ENCODE results near the gene COMMD7.
"Not testable (repeated sequence)": the region's sequence is repeated elsewhere in the genome, so short reads cannot be mapped to it uniquely, and the experiment has no call there.

The COMMD7 gene

GRCh38 chr20:32731882-32732266, 11.4 kb downstream of the COMMD7 start:
- Histone ChIP-seq H2AFZ (ENCODE audit: low read length) (no peak overlapping the region), H3K9me3 (replicated peaks; ENCODE audit: insufficient read depth, low read length) (no peaks in the 10 kb centered on the region), H3K79me2 (ENCODE audit: low read length) (peaks cover 23% of the 10 kb centered on the region), H3K9me2 (replicated peaks; ENCODE audit: insufficient read depth, low read length) (no peaks in the 10 kb centered on the region), H3K36me3 (replicated peaks; ENCODE audit: insufficient read depth, low read length) (no peaks in the 10 kb centered on the region; the same call in 1 of the 2 replicates), H4K20me1 (ENCODE audit: insufficient read depth, low read length) (no peaks in the 10 kb centered on the region), H3K4me2 (ENCODE audit: low read depth, low read length) (no peak overlapping the region), H3K27ac (ENCODE audit: low read length) (no peak overlapping the region), H3K27me3 (replicated peaks; ENCODE audit: insufficient read depth, low read length) (no peaks in the 10 kb centered on the region), H3K4me3 (ENCODE audit: low read length) (no peak overlapping the region), H3K4me1 (ENCODE audit: low read length) (peaks cover 8% of the 10 kb centered on the region; the same call in 1 of the 2 replicates), H3K9ac (ENCODE audit: low read length) (no peak overlapping the region), H3F3A (ENCODE audit: insufficient read depth, low read length) (no peaks in the 10 kb centered on the region)
- TF ChIP-seq EZH2phosphoT487 (IDR thresholded peaks at IDR 0.05; ENCODE audit: low read length) (no peak), CTCF (IDR thresholded peaks at IDR 0.05; ENCODE audit: low read length) (no peak), EZH2 (optimal IDR thresholded peaks at IDR 0.05; ENCODE audit: low read depth, low read length) (no peak)
- no peak for DNase-seq

- not testable (repeated sequence) for H3K4me1 ChIP-seq (ENCODE audit: low read length); H3K9me3 ChIP-seq (replicated peaks; ENCODE audit: insufficient read depth, low read length); H3K9ac ChIP-seq (ENCODE audit: low read length); H3K9me2 ChIP-seq (replicated peaks; ENCODE audit: insufficient read depth, low read length); H3K36me3 ChIP-seq (replicated peaks; ENCODE audit: insufficient read depth, low read length); H3K27ac ChIP-seq (ENCODE audit: low read length); DNase-seq; H3K27me3 ChIP-seq (replicated peaks; ENCODE audit: insufficient read depth, low read length); H3F3A ChIP-seq (ENCODE audit: insufficient read depth, low read length); H2AFZ ChIP-seq (ENCODE audit: low read length); H4K20me1 ChIP-seq (ENCODE audit: insufficient read depth, low read length); H3K4me3 ChIP-seq (ENCODE audit: low read length); H3K4me2 ChIP-seq (ENCODE audit: low read depth, low read length)
- peaks cover 11% of the 10 kb centered on the region for H3K79me2 ChIP-seq (ENCODE audit: low read length)
Measured at GRCh38 chr20:32729334-32729733, 13.9 kb downstream of the COMMD7 start.

- not testable (repeated sequence) for H3K27ac ChIP-seq (ENCODE audit: low read length); DNase-seq; H3K4me2 ChIP-seq (ENCODE audit: low read depth, low read length); H3K4me3 ChIP-seq (ENCODE audit: low read length); H3K9me2 ChIP-seq (replicated peaks; ENCODE audit: insufficient read depth, low read length); H3F3A ChIP-seq (ENCODE audit: insufficient read depth, low read length); H3K9me3 ChIP-seq (replicated peaks; ENCODE audit: insufficient read depth, low read length); H4K20me1 ChIP-seq (ENCODE audit: insufficient read depth, low read length); H3K36me3 ChIP-seq (replicated peaks; ENCODE audit: insufficient read depth, low read length); H2AFZ ChIP-seq (ENCODE audit: low read length); H3K27me3 ChIP-seq (replicated peaks; ENCODE audit: insufficient read depth, low read length); H3K9ac ChIP-seq (ENCODE audit: low read length); H3K4me1 ChIP-seq (ENCODE audit: low read length)
- peaks cover 11% of the 10 kb centered on the region for H3K79me2 ChIP-seq (ENCODE audit: low read length)
Measured at GRCh38 chr20:32728435-32728834, 14.8 kb downstream of the COMMD7 start.

- Histone ChIP-seq H3K9ac (ENCODE audit: low read length) (no peak overlapping the region), H3K79me2 (ENCODE audit: low read length) (peaks cover 11% of the 10 kb centered on the region), H3K36me3 (replicated peaks; ENCODE audit: insufficient read depth, low read length) (no peaks in the 10 kb centered on the region; the same call in 1 of the 2 replicates), H3K4me3 (ENCODE audit: low read length) (no peak overlapping the region), H3K9me3 (replicated peaks; ENCODE audit: insufficient read depth, low read length) (no peaks in the 10 kb centered on the region), H2AFZ (ENCODE audit: low read length) (no peak overlapping the region), H3K4me2 (ENCODE audit: low read depth, low read length) (no peak overlapping the region), H3F3A (ENCODE audit: insufficient read depth, low read length) (no peaks in the 10 kb centered on the region), H3K27ac (ENCODE audit: low read length) (no peak overlapping the region), H3K27me3 (replicated peaks; ENCODE audit: insufficient read depth, low read length) (no peaks in the 10 kb centered on the region), H3K4me1 (ENCODE audit: low read length) (peaks cover 8% of the 10 kb centered on the region; the same call in 1 of the 2 replicates), H3K9me2 (replicated peaks; ENCODE audit: insufficient read depth, low read length) (no peaks in the 10 kb centered on the region), H4K20me1 (ENCODE audit: insufficient read depth, low read length) (no peaks in the 10 kb centered on the region)
- TF ChIP-seq EZH2 (optimal IDR thresholded peaks at IDR 0.05; ENCODE audit: low read depth, low read length) (no peak), EZH2phosphoT487 (IDR thresholded peaks at IDR 0.05; ENCODE audit: low read length) (no peak), CTCF (IDR thresholded peaks at IDR 0.05; ENCODE audit: low read length) (no peak)
- no peak for DNase-seq
Measured at GRCh38 chr20:32727683-32728082, 15.6 kb downstream of the COMMD7 start.

All from MM.1S (cell line).